Retinal pigment epithelial cell (primary cell): ENCODE data around the gene ANKAR.
A peak's percentile ranks its signal among the peaks of the same experiment; 100 is the strongest.
"Not testable (repeated sequence)": the region's sequence is repeated elsewhere in the genome, so short reads cannot be mapped to it uniquely, and the experiment has no call there.

Experiments
- DNase-seq: peaks from one replicate; pipeline ENCODE4 v3.0.0-alpha.2; 2010; ENCODE audit warnings: low read depth
- H3K4me3 ChIP-seq: 2 replicates; pipeline ENCODE4 v1.5.1; 2011; ENCODE audit warnings: mild to moderate bottlenecking, low read length, control low read depth, moderate library complexity
- CTCF ChIP-seq: conservative IDR thresholded peaks from 2 replicates; pipeline ENCODE4 v1.5.1; 2011; ENCODE audit warnings: low read depth, low read length, control low read depth, inconsistent platforms

The ANKAR gene

GRCh38 chr2:189696223-189696622 lies 21.8 kb downstream of the ANKAR start:
- DNase-seq, result no peak
- no peak for TF ChIP-seq CTCF

GRCh38 chr2:189698020-189698887 lies 23.8 kb downstream of the ANKAR start:
- no peak overlapping the region for H3K4me3 ChIP-seq
- DNase-seq, result no peak
- peak; percentile 53 for TF ChIP-seq CTCF

More at GRCh38 chr2:189696223-189696622, 21.8 kb downstream of the ANKAR start:
- H3K4me3 ChIP-seq, result no peak overlapping the region

- H3K4me3 ChIP-seq, result no peak overlapping the region
- no peak for TF ChIP-seq CTCF
- DNase-seq, result no peak
Observed at GRCh38 chr2:189700681-189701080, 26.2 kb downstream of the ANKAR start.

- TF ChIP-seq CTCF, result peak; percentile 36
- no peak for DNase-seq
- no peak overlapping the region for H3K4me3 ChIP-seq
Observed at GRCh38 chr2:189702071-189702470, 27.6 kb downstream of the ANKAR start.

GRCh38 chr2:189709501-189710221 lies 35.2 kb downstream of the ANKAR start:
- DNase-seq, result no peak
- no peak for TF ChIP-seq CTCF
- H3K4me3 ChIP-seq, result no peak overlapping the region

GRCh38 chr2:189717593-189717992 lies 43.1 kb downstream of the ANKAR start:
- DNase-seq, H3K4me3 ChIP-seq: not testable (repeated sequence)

- DNase-seq, result no peak
- TF ChIP-seq CTCF, result no peak
- H3K4me3 ChIP-seq, result no peak overlapping the region
Observed at GRCh38 chr2:189719571-189719970, 45.1 kb downstream of the ANKAR start.
